Measurements from ENCODE around the gene ATG2A.

DNA sequence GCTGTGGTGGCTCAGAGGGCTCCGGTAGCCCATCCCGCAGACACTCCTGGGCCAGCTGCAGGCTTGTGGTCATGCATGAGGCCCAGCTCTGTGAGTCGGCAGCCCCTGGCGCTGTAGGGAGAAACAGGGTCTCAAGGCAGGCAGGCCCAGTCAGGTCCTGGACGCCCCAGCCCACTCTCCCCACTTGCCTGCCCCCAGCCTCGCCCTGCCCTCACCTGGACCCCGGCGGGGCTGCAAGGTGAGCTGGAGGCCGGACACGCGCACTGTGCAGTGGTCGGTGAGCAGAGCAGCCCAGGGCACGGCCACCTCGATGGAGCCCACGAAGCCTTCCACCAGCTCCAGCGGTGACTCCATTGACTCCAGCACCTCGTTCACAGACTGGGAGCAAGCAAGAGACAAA lies 2.9 kb downstream of the ATG2A start:
- TF ChIP-seq EZH2 (IDR thresholded peaks at IDR 0.05; ENCODE audit: insufficient read depth, low read length), result no peak
- TF ChIP-seq, protein P1, sequence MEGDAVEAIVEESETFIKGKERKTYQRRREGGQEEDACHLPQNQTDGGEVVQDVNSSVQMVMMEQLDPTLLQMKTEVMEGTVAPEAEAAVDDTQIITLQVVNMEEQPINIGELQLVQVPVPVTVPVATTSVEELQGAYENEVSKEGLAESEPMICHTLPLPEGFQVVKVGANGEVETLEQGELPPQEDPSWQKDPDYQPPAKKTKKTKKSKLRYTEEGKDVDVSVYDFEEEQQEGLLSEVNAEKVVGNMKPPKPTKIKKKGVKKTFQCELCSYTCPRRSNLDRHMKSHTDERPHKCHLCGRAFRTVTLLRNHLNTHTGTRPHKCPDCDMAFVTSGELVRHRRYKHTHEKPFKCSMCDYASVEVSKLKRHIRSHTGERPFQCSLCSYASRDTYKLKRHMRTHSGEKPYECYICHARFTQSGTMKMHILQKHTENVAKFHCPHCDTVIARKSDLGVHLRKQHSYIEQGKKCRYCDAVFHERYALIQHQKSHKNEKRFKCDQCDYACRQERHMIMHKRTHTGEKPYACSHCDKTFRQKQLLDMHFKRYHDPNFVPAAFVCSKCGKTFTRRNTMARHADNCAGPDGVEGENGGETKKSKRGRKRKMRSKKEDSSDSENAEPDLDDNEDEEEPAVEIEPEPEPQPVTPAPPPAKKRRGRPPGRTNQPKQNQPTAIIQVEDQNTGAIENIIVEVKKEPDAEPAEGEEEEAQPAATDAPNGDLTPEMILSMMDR (IDR thresholded peaks at IDR 0.05; ENCODE audit: insufficient read depth, low read depth, low read length), result no peak

Measured in astrocyte (in vitro differentiated cells and primary cell).